ENCODE measurements around the gene PTPRM.

GRCh38 chr18:8162802-8163201, 595.7 kb downstream of the PTPRM start:
- no peak for TF ChIP-seq RFX5 (IDR thresholded peaks at IDR 0.05; ENCODE audit: low read depth, low read length)
- TF ChIP-seq MAZ (IDR thresholded peaks at IDR 0.05; ENCODE audit: borderline replicate concordance, low read depth, low read length) = no peak
- no peak for TF ChIP-seq SMC3 (IDR thresholded peaks at IDR 0.05; ENCODE audit: low read depth, low read length)
- no peak for TF ChIP-seq CTCF (conservative IDR thresholded peaks at IDR 0.05; ENCODE audit: low read depth, low read length)
- TF ChIP-seq RAD21 (IDR thresholded peaks at IDR 0.05; ENCODE audit: low read length) = no peak
- no peak for TF ChIP-seq MXI1 (IDR thresholded peaks at IDR 0.05; ENCODE audit: borderline replicate concordance, low read depth, low read length)
- no peak for TF ChIP-seq POLR2A (IDR thresholded peaks at IDR 0.05; ENCODE audit: low read depth, low read length)
- TF ChIP-seq MAFK (IDR thresholded peaks at IDR 0.05; ENCODE audit: low read depth, low read length) = no peak
- no peak for TF ChIP-seq ELK1 (IDR thresholded peaks at IDR 0.05; ENCODE audit: borderline replicate concordance, low read depth, low read length)
- no peak for TF ChIP-seq FOS (IDR thresholded peaks at IDR 0.05; ENCODE audit: low read depth, low read length)
- TF ChIP-seq RCOR1 (IDR thresholded peaks at IDR 0.05; ENCODE audit: insufficient replicate concordance, low read length) = no peak
- no peak for TF ChIP-seq NFE2L2 (IDR thresholded peaks at IDR 0.05; ENCODE audit: low read depth, low read length)
- TF ChIP-seq BHLHE40 (IDR thresholded peaks at IDR 0.05; ENCODE audit: low read depth, low read length) = no peak
